ENCODE data around the gene MMP14. TPM values are rescaled to one million over a fixed set of nuclear protein-coding genes. Genes with fewer than 3 reads are reported as not detected.

The MMP14 gene
- total and polyA plus RNA-seq, 7 donors: 7.6 to 18.5 (median 14.0) TPM

DNA sequence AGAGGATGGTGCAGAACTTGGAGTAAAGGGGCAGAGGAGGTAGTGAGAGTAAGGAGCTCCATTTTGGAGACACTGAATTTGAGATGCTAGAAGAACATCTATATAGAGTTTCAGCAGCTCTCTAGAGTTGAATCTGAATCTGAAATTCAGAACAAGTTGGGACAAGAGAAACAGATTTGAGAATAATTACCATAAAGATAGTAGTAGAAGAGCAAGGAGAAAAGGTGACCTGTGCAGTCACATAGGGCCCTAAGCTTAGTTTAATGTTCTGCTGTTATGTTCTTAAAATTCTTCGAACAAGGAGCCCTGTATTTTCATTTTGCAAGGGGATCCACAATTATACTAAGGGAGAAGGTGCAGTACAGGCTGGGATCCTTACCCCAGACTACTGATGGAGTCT, 54.0 kb downstream of the MMP14 start:
- no peaks in the 10 kb centered on the region for H3K4me1 ChIP-seq
- no peak overlapping the region for H3K4me3 ChIP-seq
- no peaks in the 10 kb centered on the region for H3K36me3 ChIP-seq (ENCODE audit: insufficient read depth in 1 of 2, low read depth in 1 of 2)
- peaks cover 0 to 18% (median 0%) of the 10 kb centered on the region in 3 donors for H3K27me3 ChIP-seq (ENCODE audit: insufficient read depth in 3 of 3, low read length in 2 of 3)
- 80 to 89% (median 87%) methylated on average over 1 of the region's 1 CpG for WGBS, 3 donors
- ATAC-seq: no peak
- intact Hi-C loops (cut with DNase I): no loop called here
- no peaks in the 10 kb centered on the region for H3K9me3 ChIP-seq
- TF ChIP-seq, protein P1, sequence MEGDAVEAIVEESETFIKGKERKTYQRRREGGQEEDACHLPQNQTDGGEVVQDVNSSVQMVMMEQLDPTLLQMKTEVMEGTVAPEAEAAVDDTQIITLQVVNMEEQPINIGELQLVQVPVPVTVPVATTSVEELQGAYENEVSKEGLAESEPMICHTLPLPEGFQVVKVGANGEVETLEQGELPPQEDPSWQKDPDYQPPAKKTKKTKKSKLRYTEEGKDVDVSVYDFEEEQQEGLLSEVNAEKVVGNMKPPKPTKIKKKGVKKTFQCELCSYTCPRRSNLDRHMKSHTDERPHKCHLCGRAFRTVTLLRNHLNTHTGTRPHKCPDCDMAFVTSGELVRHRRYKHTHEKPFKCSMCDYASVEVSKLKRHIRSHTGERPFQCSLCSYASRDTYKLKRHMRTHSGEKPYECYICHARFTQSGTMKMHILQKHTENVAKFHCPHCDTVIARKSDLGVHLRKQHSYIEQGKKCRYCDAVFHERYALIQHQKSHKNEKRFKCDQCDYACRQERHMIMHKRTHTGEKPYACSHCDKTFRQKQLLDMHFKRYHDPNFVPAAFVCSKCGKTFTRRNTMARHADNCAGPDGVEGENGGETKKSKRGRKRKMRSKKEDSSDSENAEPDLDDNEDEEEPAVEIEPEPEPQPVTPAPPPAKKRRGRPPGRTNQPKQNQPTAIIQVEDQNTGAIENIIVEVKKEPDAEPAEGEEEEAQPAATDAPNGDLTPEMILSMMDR (IDR thresholded peaks at IDR 0.05): no peak
- H3K27ac ChIP-seq: no peak overlapping the region
- DNase-seq: no peak

DNA sequence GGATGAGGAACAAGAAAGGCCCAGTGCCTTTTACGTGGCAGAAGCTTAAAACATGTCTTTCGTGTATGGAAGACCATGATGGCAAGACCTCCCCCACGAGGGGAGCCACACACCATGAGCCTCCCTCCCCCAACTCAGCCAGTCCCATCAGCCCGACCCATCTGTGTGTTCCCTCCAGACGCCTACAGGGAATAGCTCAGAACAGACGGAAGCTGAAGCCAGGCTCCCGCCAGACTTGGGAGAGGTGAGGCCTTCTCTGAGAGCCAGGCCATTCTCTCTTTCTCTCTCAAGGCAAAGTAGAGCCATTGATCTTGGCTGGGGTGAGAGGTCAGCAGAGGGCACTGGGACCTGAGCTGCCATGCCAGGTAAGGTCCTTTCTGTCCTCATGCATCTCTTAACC, 56.1 kb downstream of the MMP14 start:
- WGBS, 3 donors: 75 to 84% (median 80%) methylated on average over 7 of the region's 7 CpGs
- intact Hi-C loops (cut with DNase I): no loop called here
- ATAC-seq (no peak), DNase-seq (no peak)
- H3K36me3 ChIP-seq (ENCODE audit: insufficient read depth in 1 of 2, low read depth in 1 of 2): no peaks in the 10 kb centered on the region
- H3K27ac ChIP-seq: no peak overlapping the region
- no peaks in the 10 kb centered on the region for H3K4me1 ChIP-seq
- TF ChIP-seq, protein P1 (IDR thresholded peaks at IDR 0.05): no peak
- no peak overlapping the region for H3K4me3 ChIP-seq
- H3K9me3 ChIP-seq: no peaks in the 10 kb centered on the region
- peaks cover 0 to 6% (median 0%) of the 10 kb centered on the region in 3 donors for H3K27me3 ChIP-seq (ENCODE audit: insufficient read depth in 3 of 3, low read length in 2 of 3)

DNA sequence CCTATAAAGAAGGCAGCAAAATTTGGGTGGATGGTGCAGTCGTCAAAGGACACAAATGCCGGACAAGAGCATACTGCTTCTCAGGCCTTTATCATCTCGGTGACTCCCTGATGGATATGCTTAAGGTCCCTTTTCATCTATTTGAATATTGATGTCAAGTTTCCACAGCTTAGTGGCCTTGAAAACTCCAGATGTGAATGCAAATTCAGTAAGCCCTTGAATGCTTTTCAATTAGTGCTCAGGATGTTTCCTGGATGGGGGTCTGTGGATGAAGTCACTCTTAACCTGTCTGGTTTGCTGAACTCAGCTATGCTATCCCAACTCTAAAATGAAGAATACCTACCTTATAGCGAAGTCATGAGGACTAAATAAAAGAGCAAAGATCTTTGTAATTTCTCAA, 57.3 kb downstream of the MMP14 start:
- Histone ChIP-seq H3K4me1 (no peaks in the 10 kb centered on the region), H3K4me3 (no peak overlapping the region), H3K27ac (no peak overlapping the region), H3K27me3 (ENCODE audit: insufficient read depth in 3 of 3, low read length in 2 of 3) (no peaks in the 10 kb centered on the region), H3K9me3 (no peaks in the 10 kb centered on the region), H3K36me3 (ENCODE audit: insufficient read depth in 1 of 2, low read depth in 1 of 2) (no peaks in the 10 kb centered on the region)
- TF ChIP-seq, protein P1 (IDR thresholded peaks at IDR 0.05): no peak
- intact Hi-C loops (cut with DNase I): no loop called here
- 93 to 97% (median 95%) methylated on average over 4 of the region's 4 CpGs for WGBS, 3 donors
- no peak for ATAC-seq
- DNase-seq: no peak

DNA sequence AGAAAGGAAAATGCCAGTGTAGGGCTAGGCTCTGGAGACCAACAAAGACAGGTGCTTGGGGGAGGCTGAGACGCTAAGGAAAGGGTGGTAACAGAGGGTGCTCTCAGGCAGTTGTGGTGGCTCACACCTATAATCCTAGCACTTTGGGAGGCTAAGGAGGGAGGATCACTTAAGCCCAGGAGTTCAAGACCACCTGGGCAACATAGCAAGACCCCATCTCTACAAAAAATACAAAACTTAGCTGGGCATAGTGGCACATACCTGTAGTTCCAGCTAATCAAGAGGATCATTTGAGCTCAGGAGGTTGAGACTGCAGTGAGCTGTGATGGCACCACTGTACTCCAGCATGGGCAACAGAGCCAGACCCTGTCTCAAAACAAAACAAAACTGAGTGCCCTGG, 59.0 kb downstream of the MMP14 start:
- TF ChIP-seq, protein P1 (IDR thresholded peaks at IDR 0.05): no peak
- intact Hi-C loops (cut with DNase I): no loop called here
- Histone ChIP-seq H3K27me3 (ENCODE audit: insufficient read depth in 3 of 3, low read length in 2 of 3) (no peaks in the 10 kb centered on the region), H3K9me3 (no peaks in the 10 kb centered on the region), H3K4me3 (no peak overlapping the region), H3K36me3 (ENCODE audit: insufficient read depth in 1 of 2, low read depth in 1 of 2) (peaks cover 0 to 5% of the 10 kb centered on the region in 2 donors), H3K27ac (no peak overlapping the region), H3K4me1 (no peaks in the 10 kb centered on the region)
- DNase-seq: no peak
- 90 to 100% (median 92%) methylated on average over 1 of the region's 1 CpG for WGBS, 3 donors
- ATAC-seq: no peak

DNA sequence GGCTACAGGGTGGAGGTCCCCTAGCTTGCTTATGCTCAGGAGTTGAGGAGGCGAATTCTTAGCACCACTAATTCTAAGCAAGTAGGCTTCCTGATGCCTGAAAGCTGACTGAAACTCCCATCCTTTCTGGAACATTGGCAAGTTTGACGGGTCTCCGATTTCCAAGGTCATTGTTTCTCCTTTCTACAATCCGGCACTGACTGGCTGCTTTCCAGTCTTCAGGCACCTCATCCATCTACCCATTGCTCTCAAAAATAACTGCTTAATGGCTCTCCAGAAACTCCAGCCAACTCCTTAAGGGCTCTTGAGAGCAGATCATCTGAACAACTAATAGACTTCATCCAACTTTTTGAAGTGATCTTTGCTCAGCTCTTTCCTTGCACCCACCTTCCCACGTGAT, 60.0 kb downstream of the MMP14 start:
- DNase-seq (no peak), ATAC-seq (no peak)
- no peaks in the 10 kb centered on the region for H3K4me1 ChIP-seq
- no peak overlapping the region for H3K4me3 ChIP-seq
- 45 to 52% (median 52%) methylated on average over 5 of the region's 5 CpGs for WGBS, 3 donors
- no peak overlapping the region for H3K27ac ChIP-seq
- TF ChIP-seq, protein P1 (IDR thresholded peaks at IDR 0.05): no peak
- H3K9me3 ChIP-seq: no peaks in the 10 kb centered on the region
- intact Hi-C loops (cut with DNase I): no loop called here
- H3K27me3 ChIP-seq (ENCODE audit: insufficient read depth in 3 of 3, low read length in 2 of 3): no peaks in the 10 kb centered on the region
- peaks cover 0 to 14% of the 10 kb centered on the region in 2 donors for H3K36me3 ChIP-seq (ENCODE audit: insufficient read depth in 1 of 2, low read depth in 1 of 2)

All from psoas muscle (tissue), 8 donors.